Measurements from ENCODE around the gene CEP20. TPM values are rescaled to one million over a fixed set of nuclear protein-coding genes. Genes with fewer than 3 reads are reported as not detected.

CEP20 gene
- total RNA-seq, 2 donors from 2014 or later: 38.7 to 97.5 TPM

DNA sequence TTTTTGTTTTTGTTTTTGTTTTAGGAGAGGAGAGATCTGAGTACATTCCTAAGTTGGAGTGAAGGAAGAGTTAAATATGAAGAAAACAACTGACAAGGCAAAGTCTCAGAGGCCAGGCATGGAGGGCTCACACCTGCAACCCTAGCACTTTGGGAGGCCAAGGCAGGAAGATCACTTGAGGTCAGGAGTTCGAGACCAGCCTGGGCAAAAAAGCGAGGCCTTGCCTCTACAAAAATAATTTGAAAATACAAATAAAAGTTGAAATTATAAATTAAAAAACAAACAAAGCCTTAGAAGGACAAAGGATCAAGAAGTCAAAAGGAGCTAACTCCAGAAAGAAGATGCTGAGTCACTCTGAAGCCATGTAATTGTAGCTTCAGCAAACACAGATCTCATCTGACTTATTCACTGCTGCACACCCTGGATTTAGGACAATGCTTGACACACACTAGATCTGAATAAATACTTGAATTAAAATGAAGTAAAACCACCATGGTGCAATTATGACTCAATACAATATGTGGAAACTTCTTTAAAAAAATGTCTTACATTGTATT is 9.1 kb downstream of the CEP20 start:
- ATAC-seq (peak; percentile 67 to 68), DNase-seq (ENCODE audit: low spot score in 2 of 2) (no peak)
- Mint-ChIP-seq H3K9me3 (no peaks in the 10 kb centered on the region), H3K27ac (peak overlapping the region; percentile 39 to 89), H3K36me3 (peaks cover 0 to 7% of the 10 kb centered on the region in 2 donors)

DNA sequence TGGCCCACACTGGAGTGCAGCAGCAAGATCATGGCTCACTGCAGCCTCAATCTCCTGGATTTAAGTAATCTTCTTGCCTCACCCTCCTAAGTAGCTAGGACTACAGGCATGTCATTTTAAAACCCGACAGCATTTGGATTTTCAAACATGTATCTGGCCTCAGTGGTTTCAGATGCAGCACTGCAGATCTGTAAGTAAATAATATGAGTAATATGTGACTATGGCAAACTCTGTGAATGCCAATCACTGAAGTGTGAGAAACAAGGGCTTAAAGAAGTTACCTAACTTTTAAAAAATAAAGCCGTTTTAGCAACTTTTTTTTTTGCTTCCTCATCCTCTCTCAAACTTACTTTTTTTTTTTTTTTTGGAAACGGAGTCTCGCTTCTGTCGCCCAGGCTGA is 11.9 kb downstream of the CEP20 start:
- Mint-ChIP-seq H3K27ac (peak overlapping the region in 1 of 2 donors; percentile 57), H3K9me3 (no peaks in the 10 kb centered on the region), H3K36me3 (peaks cover 0 to 7% of the 10 kb centered on the region in 2 donors)
- DNase-seq (ENCODE audit: low spot score in 2 of 2) (no peak), ATAC-seq (no peak)

DNA sequence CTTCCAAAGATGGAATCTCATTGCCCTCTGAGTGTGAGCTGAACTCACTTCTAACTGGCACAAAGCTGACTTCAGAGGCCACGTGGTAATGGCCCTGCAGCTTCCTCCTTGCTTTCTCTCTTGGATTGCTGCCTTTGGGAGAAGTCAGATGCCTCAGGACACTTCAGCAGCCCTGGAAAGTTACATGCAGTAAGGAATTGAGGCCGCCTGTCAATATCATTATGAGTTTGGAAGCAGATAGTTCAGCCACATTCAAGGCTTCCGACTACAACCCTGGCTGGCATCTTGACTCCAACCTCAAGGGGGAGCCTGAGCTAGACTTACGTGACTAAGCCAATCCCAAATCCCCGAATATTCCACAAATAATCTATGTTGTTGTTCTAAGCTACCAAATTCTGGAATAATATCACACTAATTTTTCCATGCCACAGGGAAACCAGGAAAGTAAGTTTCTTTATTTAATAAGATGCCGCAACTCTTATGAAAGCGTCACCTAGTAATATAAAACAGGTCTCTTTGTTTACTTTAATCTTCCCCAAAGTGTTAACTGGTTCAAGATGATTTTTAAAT is 13.6 kb downstream of the CEP20 start:
- H3K27ac Mint-ChIP-seq: peak overlapping the region in 1 of 2 donors; percentile 89

GRCh38 chr16:15873737-15874136 is 14.7 kb downstream of the CEP20 start:
- Mint-ChIP-seq H3K27ac (no peak overlapping the region), H3K36me3 (peaks cover 0 to 1% of the 10 kb centered on the region in 2 donors), H3K9me3 (no peaks in the 10 kb centered on the region)
- ATAC-seq (no peak), DNase-seq (ENCODE audit: low spot score in 2 of 2) (no peak)

More for the DNA sequence above, 13.6 kb downstream of the CEP20 start:
- DNase-seq (ENCODE audit: low spot score in 2 of 2): no peak
- Mint-ChIP-seq H3K9me3 (no peaks in the 10 kb centered on the region), H3K36me3 (peaks cover 0 to 7% of the 10 kb centered on the region in 2 donors)
- no peak for ATAC-seq

DNA sequence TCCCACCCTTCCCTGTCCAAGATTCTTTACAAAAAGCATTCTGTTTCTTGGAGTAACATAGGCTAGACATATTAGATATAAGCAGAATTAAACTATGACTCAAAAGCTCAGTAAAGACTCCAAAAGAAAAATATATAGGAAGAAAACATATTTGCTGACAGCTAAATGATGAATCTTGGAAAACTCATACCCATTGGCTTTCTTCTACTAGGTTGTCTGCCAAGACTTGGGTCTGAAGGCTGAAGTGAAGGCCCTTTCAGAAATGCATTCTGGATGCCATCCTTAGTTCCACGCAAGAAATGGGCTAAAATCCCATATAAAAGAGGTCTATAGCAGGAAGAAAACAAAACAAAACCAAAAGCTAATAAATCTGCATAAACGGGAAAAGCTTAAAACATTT is 15.1 kb downstream of the CEP20 start:
- H3K27ac Mint-ChIP-seq: peak overlapping the region in 1 of 2 donors; percentile 44
- no peak for DNase-seq (ENCODE audit: low spot score in 2 of 2)
- no peaks in the 10 kb centered on the region for H3K36me3 Mint-ChIP-seq
- ATAC-seq: no peak
- H3K9me3 Mint-ChIP-seq: no peaks in the 10 kb centered on the region

DNA sequence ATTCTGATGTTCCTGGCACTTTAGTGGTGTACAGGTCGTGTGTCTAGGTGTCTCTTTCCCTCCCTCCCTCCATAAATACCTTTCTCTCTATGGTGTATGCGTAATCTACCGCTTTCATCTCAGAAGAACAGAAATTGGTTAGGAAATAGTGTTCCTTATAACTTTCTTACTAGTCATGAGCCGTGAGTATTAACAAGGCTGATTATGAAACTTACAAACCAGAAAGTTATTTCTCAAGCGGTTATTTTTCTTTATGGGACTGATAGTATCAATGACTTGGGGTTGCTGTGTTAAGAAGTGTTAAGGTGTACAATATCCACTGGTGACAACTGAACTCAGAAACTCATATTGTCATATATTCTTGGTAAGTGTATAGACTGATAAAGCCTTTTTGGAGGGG is 18.4 kb downstream of the CEP20 start:
- DNase-seq (ENCODE audit: low spot score in 2 of 2) (no peak), ATAC-seq (no peak)
- Mint-ChIP-seq H3K36me3 (no peaks in the 10 kb centered on the region), H3K9me3 (no peaks in the 10 kb centered on the region), H3K27ac (no peak overlapping the region)

GRCh38 chr16:15866451-15866850 is 22.0 kb downstream of the CEP20 start:
- Mint-ChIP-seq H3K27ac (no peak overlapping the region), H3K9me3 (no peaks in the 10 kb centered on the region), H3K36me3 (no peaks in the 10 kb centered on the region)
- no peak for DNase-seq (ENCODE audit: low spot score in 2 of 2)
- ATAC-seq: no peak

- DNase-seq (ENCODE audit: low spot score in 2 of 2): no peak
- no peak for ATAC-seq
- Mint-ChIP-seq H3K9me3 (no peaks in the 10 kb centered on the region), H3K27ac (no peak overlapping the region), H3K36me3 (no peaks in the 10 kb centered on the region)
Measured at GRCh38 chr16:15865742-15866141, 22.7 kb downstream of the CEP20 start.

- Mint-ChIP-seq H3K27ac (no peak overlapping the region), H3K9me3 (no peaks in the 10 kb centered on the region), H3K36me3 (no peaks in the 10 kb centered on the region)
- DNase-seq (ENCODE audit: low spot score in 2 of 2) (no peak), ATAC-seq (no peak)
Measured at GRCh38 chr16:15864939-15865338, 23.5 kb downstream of the CEP20 start.

DNA sequence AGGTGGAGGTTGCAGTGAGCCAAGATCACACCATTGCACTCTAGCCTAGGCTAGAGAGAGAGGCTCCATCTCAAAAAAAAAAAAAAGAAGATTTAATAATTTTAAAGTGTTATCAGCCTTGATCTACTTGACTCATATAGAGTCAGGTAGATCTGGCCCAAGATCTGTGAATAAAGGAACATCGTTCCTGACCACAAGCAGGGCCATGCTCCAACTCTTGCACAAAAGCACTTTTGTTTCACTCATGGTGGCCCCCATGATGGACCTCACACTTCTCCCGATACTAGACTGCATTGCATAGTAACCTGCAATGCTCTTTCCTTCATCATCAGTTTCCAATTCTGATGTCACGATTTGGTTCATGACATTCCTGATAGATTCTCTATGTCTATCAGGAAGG is 26.4 kb downstream of the CEP20 start:
- Mint-ChIP-seq H3K27ac (no peak overlapping the region), H3K9me3 (no peaks in the 10 kb centered on the region), H3K36me3 (peaks cover 0 to 6% of the 10 kb centered on the region in 2 donors)
- DNase-seq (ENCODE audit: low spot score in 2 of 2): no peak
- ATAC-seq: no peak

- Mint-ChIP-seq H3K27ac (no peak overlapping the region), H3K36me3 (peaks cover 0 to 6% of the 10 kb centered on the region in 2 donors), H3K9me3 (no peaks in the 10 kb centered on the region)
- ATAC-seq: no peak
- DNase-seq (ENCODE audit: low spot score in 2 of 2): no peak
Measured at GRCh38 chr16:15858921-15859668, 29.3 kb downstream of the CEP20 start.

DNA sequence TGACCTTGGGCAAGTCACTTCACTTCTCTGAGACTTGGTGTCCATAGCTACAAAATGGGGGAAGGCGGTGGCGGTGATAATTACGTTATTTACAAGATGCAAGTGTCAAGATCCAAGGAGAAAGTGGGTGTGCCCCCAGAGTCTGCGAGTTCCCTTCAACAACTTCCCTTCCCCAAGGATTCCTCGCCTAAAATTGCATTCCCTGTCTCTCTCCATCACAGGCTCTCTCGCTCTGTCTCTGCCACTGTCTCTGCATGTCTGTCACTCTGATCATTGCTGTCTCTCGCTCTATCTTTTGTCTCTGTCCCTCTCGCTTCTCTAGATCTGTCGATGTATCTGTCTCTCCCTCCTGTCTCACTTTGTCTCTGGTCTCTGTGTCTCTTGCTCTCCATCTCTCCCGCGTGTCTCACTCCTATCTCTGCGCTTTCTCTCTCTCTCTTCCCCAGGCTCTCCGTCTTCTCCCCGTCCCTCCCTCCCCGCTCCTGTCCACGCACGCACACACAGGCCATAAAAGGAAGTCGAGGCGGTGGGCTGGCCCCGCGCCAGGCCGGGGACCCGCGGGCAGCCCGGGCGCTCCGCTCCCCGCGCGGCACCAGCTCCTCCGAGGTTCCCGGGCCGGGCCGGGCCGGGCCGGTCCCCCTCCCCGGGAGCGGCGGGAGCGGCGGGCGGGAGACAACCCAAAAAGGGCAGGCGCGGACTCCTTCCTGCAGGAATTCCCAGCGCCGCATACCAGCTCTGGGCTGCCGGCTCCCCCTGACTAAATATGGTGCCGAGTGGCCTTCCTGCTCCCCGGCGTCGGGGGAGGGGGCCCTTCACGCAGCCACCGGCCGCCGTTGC is 30.5 kb downstream of the CEP20 start:
- Mint-ChIP-seq H3K36me3 (peaks cover 0 to 6% of the 10 kb centered on the region in 2 donors), H3K27ac (no peak overlapping the region), H3K9me3 (no peaks in the 10 kb centered on the region)
- no peak for DNase-seq (ENCODE audit: low spot score in 2 of 2)
- ATAC-seq: peak in 1 of 2 donors; percentile 32

- Mint-ChIP-seq H3K36me3 (peaks cover 0 to 6% of the 10 kb centered on the region in 2 donors), H3K27ac (no peak within 1 kb of the TSS), H3K9me3 (no peaks in the 10 kb centered on the region)
- ATAC-seq: no peak
- no peak for DNase-seq (ENCODE audit: low spot score in 2 of 2)
Measured at GRCh38 chr16:15856901-15857698, 31.3 kb downstream of the CEP20 start, which contains the start of gene MYH11. MYH11 (minus strand) TSS chr16:15857028; CDS start chr16:15838252, 18,776 bp downstream.

- DNase-seq (ENCODE audit: low spot score in 2 of 2): no peak
- ATAC-seq: no peak
- Mint-ChIP-seq H3K9me3 (no peaks in the 10 kb centered on the region), H3K36me3 (peaks cover 0 to 6% of the 10 kb centered on the region in 2 donors), H3K27ac (no peak overlapping the region)
Measured at GRCh38 chr16:15856182-15856581, 32.2 kb downstream of the CEP20 start.

DNA sequence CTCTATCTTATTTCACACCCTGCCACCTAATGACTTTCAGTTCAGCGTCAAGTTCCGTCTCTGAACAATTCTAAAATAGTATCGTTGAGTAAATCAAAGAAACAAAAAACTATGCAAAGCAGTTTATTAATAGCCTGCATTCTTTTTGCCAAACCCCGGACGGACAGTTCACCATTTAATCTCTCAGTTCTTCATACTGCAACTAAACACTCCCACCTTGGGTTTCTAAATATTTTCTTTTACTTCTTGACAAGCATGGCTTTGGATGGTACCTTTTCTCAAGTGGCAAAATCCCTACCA is 32.7 kb downstream of the CEP20 start:
- H3K9me3 Mint-ChIP-seq: no peaks in the 10 kb centered on the region
- ATAC-seq: no peak
- no peak overlapping the region for H3K27ac Mint-ChIP-seq
- DNase-seq (ENCODE audit: low spot score in 2 of 2): no peak
- peaks cover 0 to 6% of the 10 kb centered on the region in 2 donors for H3K36me3 Mint-ChIP-seq

DNA sequence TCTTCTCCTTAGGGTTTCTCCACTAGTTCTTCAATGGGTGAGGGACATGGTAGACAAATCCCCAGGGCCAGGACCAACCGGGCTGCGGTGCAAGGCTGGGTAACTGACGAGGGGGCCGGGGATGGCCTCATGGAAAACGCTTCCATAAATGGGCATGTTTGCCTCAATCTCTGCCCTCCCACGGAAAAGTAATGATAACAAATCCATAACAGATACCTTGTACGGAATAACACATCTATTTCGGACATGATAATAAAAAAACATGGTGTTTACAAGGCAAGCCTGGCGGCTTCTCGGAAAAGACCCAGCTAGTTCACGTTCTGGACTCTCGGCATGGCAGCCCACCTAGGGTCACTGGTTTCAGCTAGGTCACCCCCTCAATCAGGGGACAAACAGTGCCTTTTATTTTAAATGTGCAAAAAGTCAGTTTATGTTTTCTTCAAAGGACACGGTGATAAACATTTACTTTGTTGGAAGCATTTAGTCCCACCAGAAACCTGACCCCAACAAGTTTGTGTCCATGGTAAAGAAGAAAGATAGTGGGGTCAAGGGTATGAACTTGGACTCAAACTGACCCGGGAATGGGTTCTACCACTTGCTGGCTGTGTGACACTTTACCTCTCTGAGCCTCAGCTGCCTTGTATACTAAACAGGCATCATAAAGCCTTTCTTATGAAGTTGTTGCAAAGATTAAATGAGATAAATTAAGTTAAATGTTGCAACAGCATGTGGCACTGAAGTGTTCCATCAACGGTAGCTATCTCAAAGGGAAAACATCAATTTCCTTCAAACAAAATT is 33.3 kb downstream of the CEP20 start:
- H3K9me3 Mint-ChIP-seq: no peaks in the 10 kb centered on the region
- DNase-seq (ENCODE audit: low spot score in 2 of 2) (no peak), ATAC-seq (no peak)
- peaks cover 0 to 6% of the 10 kb centered on the region in 2 donors for H3K36me3 Mint-ChIP-seq
- no peak overlapping the region for H3K27ac Mint-ChIP-seq

All from activated naive CD4-positive, alpha-beta T cell treated with anti-CD3 and anti-CD28 coated beads, Interleukin-2, amount 50 U/mL, for 72 hours (primary cell).